BE2C (cell line): ENCODE data around the gene KRTAP5-7.

Experiments
- DNase-seq: peaks from one replicate; pipeline ENCODE4 v3.0.0-alpha.2; 2020
- H3K27me3 ChIP-seq: fragments of 250-450 bp; sonication (Bioruptor Pico); 2 replicates; pipeline ENCODE4 v1.5.1; 2020; ENCODE audit warnings: mild to moderate bottlenecking
- H3K36me3 ChIP-seq: fragments of 250-450 bp; sonication (Bioruptor Pico); 2 replicates; pipeline ENCODE4 v1.5.1; 2020; ENCODE audit warnings: mild to moderate bottlenecking
- H3K4me1 ChIP-seq: fragments of 250-450 bp; sonication (Bioruptor Pico); 2 replicates; pipeline ENCODE4 v1.5.1; 2020
- H3K4me3 ChIP-seq: 2 replicates; pipeline ENCODE4 v1.5.1; 2011; ENCODE audit warnings: low read depth, low read length
- H3K9me3 ChIP-seq: fragments of 250-450 bp; sonication (Bioruptor Pico); 2 replicates; pipeline ENCODE4 v1.5.1; 2020
- TF ChIP-seq, protein P1 (sequence below): IDR thresholded peaks from 2 replicates; pipeline ENCODE4 v1.5.1; 2012; ENCODE audit warnings: mild to moderate bottlenecking, low read depth, low read length

The KRTAP5-7 gene

DNA sequence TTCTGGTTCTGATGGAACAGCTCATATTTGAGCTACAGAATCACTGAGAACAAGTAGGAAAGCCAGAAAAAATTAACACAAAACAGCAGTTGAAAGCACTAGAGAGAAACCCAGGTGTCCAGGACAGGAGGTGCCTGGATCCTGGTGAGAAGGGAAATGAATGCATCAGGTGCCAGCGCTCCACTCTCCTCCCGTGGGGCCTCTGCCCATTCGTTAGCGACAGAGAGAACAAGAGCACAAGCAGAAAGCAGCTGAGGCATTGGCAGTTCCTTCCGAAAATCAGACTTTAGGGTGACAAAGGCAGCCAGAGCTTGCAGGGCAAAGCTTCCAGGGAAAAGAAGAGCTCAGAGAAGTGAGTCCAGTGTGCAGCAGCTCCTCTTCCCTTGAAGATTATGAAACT, 20.0 kb upstream of the KRTAP5-7 start:
- H3K36me3 ChIP-seq: no peaks in the 10 kb centered on the region
- no peak overlapping the region for H3K4me3 ChIP-seq
- no peaks in the 10 kb centered on the region for H3K27me3 ChIP-seq
- H3K9me3 ChIP-seq: no peaks in the 10 kb centered on the region
- DNase-seq: no peak
- H3K4me1 ChIP-seq: peaks cover 23% of the 10 kb centered on the region
- TF ChIP-seq, protein P1, sequence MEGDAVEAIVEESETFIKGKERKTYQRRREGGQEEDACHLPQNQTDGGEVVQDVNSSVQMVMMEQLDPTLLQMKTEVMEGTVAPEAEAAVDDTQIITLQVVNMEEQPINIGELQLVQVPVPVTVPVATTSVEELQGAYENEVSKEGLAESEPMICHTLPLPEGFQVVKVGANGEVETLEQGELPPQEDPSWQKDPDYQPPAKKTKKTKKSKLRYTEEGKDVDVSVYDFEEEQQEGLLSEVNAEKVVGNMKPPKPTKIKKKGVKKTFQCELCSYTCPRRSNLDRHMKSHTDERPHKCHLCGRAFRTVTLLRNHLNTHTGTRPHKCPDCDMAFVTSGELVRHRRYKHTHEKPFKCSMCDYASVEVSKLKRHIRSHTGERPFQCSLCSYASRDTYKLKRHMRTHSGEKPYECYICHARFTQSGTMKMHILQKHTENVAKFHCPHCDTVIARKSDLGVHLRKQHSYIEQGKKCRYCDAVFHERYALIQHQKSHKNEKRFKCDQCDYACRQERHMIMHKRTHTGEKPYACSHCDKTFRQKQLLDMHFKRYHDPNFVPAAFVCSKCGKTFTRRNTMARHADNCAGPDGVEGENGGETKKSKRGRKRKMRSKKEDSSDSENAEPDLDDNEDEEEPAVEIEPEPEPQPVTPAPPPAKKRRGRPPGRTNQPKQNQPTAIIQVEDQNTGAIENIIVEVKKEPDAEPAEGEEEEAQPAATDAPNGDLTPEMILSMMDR: no peak

DNA sequence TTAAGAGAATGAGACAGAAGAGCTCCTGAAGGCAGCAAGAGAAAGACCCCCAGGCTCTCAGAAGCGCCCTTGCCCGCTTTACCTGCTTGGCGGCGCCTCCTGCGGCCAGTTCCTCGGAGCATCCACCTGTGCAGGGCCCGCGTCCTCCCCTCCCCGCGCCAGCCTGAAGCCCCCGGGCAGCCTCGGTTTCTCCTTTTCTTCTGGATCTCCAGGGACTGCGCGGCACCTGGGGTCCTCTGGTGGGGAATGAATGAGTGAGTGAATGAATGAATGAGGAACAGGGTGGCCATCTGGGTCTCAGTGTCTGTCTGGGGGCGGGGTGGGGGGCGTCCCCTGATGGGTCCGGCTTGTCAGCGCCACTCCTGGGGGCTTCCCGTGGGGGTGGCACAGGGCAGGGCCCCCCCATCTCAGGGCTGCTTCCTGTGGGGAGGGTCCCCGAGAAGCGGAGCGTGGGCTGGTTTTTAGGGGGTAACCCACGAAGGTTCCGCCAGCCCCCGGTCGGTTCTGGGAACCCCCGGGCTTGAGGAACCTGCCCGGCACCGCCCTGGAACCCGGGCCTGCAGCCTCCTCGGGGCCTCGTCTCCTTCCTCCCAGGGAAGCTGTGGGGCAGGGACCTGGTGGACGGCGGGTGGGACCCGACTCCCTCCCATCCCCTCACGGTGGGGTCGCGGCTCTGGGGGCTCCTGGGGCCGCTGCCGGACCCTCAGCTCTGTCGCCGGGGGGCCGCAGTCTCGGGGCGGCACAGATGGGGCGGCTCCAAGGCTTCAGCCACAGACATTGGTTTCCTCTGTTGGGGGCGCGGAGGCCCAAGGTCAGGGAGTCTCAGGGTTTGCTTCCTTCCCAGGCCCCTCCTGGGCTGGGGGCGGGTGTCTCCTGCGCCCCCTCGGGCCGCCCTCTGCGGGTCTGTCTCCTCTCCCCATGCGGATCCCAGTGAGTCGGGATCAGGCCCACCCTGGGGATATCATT, 8.3 kb upstream of the KRTAP5-7 start:
- TF ChIP-seq, protein P1: no peak
- DNase-seq: no peak
- Histone ChIP-seq H3K4me3 (no peak overlapping the region), H3K36me3 (no peaks in the 10 kb centered on the region), H3K4me1 (no peaks in the 10 kb centered on the region), H3K27me3 (no peaks in the 10 kb centered on the region), H3K9me3 (no peaks in the 10 kb centered on the region)

DNA sequence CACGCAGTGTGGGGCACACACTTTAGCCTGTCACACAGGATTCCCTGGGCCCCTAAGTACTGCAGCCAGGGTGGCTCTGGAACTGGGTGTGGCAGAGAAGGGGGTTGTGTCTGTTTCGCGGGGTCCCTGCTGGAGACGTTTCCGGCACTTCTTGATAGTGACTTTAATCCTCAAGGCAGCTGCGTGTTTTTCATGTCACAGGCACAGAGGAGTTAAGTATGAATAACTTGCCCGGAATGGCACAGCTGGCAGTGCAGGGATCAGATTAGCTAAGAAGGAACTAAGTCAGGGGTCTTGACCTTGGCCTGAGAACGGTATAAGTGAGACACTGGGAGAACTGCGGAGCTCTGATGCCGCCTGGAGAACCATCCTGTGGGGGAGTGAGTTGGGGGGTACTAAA, 7.5 kb upstream of the KRTAP5-7 start:
- no peaks in the 10 kb centered on the region for H3K9me3 ChIP-seq
- H3K36me3 ChIP-seq: no peaks in the 10 kb centered on the region
- no peaks in the 10 kb centered on the region for H3K4me1 ChIP-seq
- H3K27me3 ChIP-seq: no peaks in the 10 kb centered on the region
- H3K4me3 ChIP-seq: no peak overlapping the region
- TF ChIP-seq, protein P1: no peak
- DNase-seq: no peak

DNA sequence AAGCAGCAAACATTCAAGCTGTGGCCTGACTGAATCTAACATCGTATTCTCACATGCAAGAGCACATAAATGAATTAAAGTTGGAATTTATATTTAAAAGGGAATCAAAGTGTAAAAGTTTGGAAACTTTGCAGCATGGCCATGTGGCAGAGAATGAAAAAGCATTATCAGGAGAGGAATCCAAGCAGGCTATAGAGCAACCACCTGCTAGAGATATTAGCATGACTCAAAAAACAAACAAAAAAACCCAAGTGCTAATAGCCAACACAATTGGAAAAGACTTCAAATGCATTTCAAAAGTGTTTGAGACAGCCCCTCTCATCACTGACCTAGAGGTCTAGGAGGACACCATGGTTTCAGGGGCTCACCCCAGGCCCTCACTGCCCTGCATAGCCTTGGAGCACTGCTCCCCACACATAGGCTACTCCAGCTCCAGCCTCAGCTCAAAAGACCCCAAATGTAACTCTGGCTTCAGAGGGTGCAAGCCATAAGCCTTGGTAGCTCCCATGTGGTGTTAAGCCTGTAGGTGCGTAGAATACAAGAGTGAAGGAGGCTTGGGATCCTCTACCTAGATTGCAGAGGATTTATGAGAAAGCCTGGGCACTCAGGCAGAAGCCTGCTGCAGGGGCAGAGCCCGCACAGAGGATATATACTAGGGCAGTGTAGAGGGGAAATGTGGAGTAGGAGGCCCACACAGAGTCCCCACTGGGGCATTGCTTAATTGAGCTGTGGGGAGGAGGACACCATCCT, 1.7 kb upstream of the KRTAP5-7 start:
- Histone ChIP-seq H3K9me3 (no peaks in the 10 kb centered on the region), H3K4me3 (no peak overlapping the region), H3K36me3 (no peaks in the 10 kb centered on the region), H3K27me3 (no peaks in the 10 kb centered on the region), H3K4me1 (no peaks in the 10 kb centered on the region)
- TF ChIP-seq, protein P1: no peak
- no peak for DNase-seq

DNA sequence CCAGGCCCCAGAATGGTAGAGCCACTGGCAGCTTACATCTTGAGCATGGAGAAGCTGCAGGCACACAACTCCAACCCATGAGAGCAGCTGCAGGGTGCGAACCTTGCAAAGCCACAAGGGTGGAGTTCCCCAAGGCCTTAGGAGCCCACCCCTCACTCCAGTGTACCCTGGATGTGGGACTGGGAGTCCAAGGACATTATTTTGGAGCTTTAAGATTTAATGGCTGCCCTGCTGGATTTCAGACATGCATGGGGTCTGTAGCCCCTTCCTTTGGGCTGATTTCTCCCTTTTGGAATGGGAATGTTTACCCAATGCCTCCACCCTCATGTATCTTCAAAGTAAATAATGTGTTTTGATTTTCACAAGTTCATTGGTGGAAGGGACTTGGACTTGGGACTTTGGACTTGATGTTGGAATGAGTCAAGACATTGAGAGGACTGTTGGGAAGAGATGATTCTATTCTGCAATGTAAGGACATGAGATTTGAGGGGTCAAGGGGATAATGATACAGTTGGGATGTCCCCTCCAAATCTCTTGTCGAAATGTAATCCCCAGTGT, 1.1 kb upstream of the KRTAP5-7 start:
- H3K36me3 ChIP-seq: no peaks in the 10 kb centered on the region
- no peaks in the 10 kb centered on the region for H3K4me1 ChIP-seq
- no peak for DNase-seq
- H3K4me3 ChIP-seq: no peak overlapping the region
- TF ChIP-seq, protein P1: no peak
- H3K27me3 ChIP-seq: no peaks in the 10 kb centered on the region
- no peaks in the 10 kb centered on the region for H3K9me3 ChIP-seq
